ENCODE results near the gene MAP2. TPM values are rescaled to one million over a fixed set of nuclear protein-coding genes. Genes with fewer than 3 reads are reported as not detected.

Gene MAP2
- total and polyA plus RNA-seq, 10 of the 15 experiments (the other 5 are each of a cell fraction or from before 2014, with no cell fraction given), result 0.01 TPM; not detected in 9

GRCh38 chr2:209474960-209475359 is 51.1 kb downstream of the MAP2 start (continued):
- TF ChIP-seq REST (IDR thresholded peaks at IDR 0.05; ENCODE audit: low read depth, low read length) (no peak), GABPA (IDR thresholded peaks at IDR 0.05; ENCODE audit: low read depth) (no peak), IRF3 (IDR thresholded peaks at IDR 0.05) (no peak), ASH2L (IDR thresholded peaks at IDR 0.05; ENCODE audit: borderline replicate concordance, low read depth) (no peak), ZNF207 (IDR thresholded peaks at IDR 0.05; ENCODE audit: borderline replicate concordance) (no peak), RFX5 (IDR thresholded peaks at IDR 0.05; ENCODE audit: low read depth, low read length) (no peak), ZBTB4 (CRISPR knock-in tag; IDR thresholded peaks at IDR 0.05) (no peak)

Data from GM12878 (cell line).